Stromal cell of bone marrow (primary cell): ENCODE results near the gene HAVCR2.
"Not testable (repeated sequence)": the region's sequence is repeated elsewhere in the genome, so short reads cannot be mapped to it uniquely, and the experiment has no call there.

Experiments used
- DNase-seq: peaks from one replicate; pipeline ENCODE4 v3.0.0-alpha.2; 2012; ENCODE audit warnings: low read depth

The HAVCR2 gene

GRCh38 chr5:157088342-157088990 is 20.4 kb downstream of the HAVCR2 start:
- DNase-seq = no peak

GRCh38 chr5:157086751-157087359 is 22.0 kb downstream of the HAVCR2 start:
- no peak for DNase-seq

- no peak for DNase-seq
These were observed 22.9 kb downstream of the HAVCR2 start for GRCh38 chr5:157085930-157086329.

- no peak for DNase-seq
These were observed 28.6 kb downstream of the HAVCR2 start for GRCh38 chr5:157080286-157080685.

GRCh38 chr5:157076558-157076957 is 32.3 kb downstream of the HAVCR2 start:
- DNase-seq = peak; percentile 71

GRCh38 chr5:157072508-157072907 is 36.3 kb downstream of the HAVCR2 start:
- DNase-seq = no peak

- DNase-seq = no peak
These were observed 38.9 kb downstream of the HAVCR2 start for GRCh38 chr5:157069949-157070348.

GRCh38 chr5:157068785-157069184 is 40.1 kb downstream of the HAVCR2 start:
- no peak for DNase-seq

GRCh38 chr5:157068339-157068738 is 40.5 kb downstream of the HAVCR2 start:
- DNase-seq = no peak

GRCh38 chr5:157067005-157067404 is 41.8 kb downstream of the HAVCR2 start:
- no peak for DNase-seq

- no peak for DNase-seq
These were observed 42.8 kb downstream of the HAVCR2 start for GRCh38 chr5:157066080-157066479.

GRCh38 chr5:157063776-157064430 is 44.9 kb downstream of the HAVCR2 start:
- no peak for DNase-seq

- no peak for DNase-seq
These were observed 49.0 kb downstream of the HAVCR2 start for GRCh38 chr5:157059891-157060290.

- DNase-seq = no peak
These were observed 49.7 kb downstream of the HAVCR2 start, which contains the start of gene HAVCR1 for GRCh38 chr5:157059093-157059539. Gene HAVCR1, minus strand, starts transcription at chr5:157059116. Its CDS starts 1,173 bp downstream, at chr5:157057943.

- no peak for DNase-seq
These were observed 51.1 kb downstream of the HAVCR2 start for GRCh38 chr5:157057459-157058370.

GRCh38 chr5:157056848-157057247 is 52.0 kb downstream of the HAVCR2 start:
- DNase-seq = not testable (repeated sequence)

GRCh38 chr5:157051604-157052245 is 57.1 kb downstream of the HAVCR2 start:
- DNase-seq = no peak

- DNase-seq = no peak
These were observed 58.8 kb downstream of the HAVCR2 start for GRCh38 chr5:157050050-157050449.

- no peak for DNase-seq
These were observed 59.2 kb downstream of the HAVCR2 start for GRCh38 chr5:157049605-157050004.

- no peak for DNase-seq
These were observed 60.9 kb downstream of the HAVCR2 start for GRCh38 chr5:157047898-157048297.

GRCh38 chr5:157047016-157047415 is 61.8 kb downstream of the HAVCR2 start:
- DNase-seq = not testable (repeated sequence)

GRCh38 chr5:157046041-157046440 is 62.8 kb downstream of the HAVCR2 start:
- no peak for DNase-seq
